Loucy (cell line): ENCODE data around the gene MRPL9.

Experiments used
- CTCF ChIP-seq: fragments of 200-600 bp; sonication (generic); conservative IDR thresholded peaks from 2 replicates; pipeline ENCODE4 v1.5.1; 2014; ENCODE audit warnings: mild to moderate bottlenecking, antibody characterized with exemption, low read length
- EZH2phosphoT487 ChIP-seq: fragments of 200-600 bp; IDR thresholded peaks from 2 replicates; pipeline ENCODE4 v1.6.1; 2018; ENCODE audit warnings: antibody characterized with exemption, mild to moderate bottlenecking, moderate library complexity, borderline replicate concordance

- TF ChIP-seq CTCF (no peak), EZH2phosphoT487 (no peak)
Measured at GRCh38 chr1:151741516-151741915, 21.8 kb downstream of the MRPL9 start.
